ENCODE results near the gene ROR2.
A peak's percentile ranks its signal among the peaks of the same experiment; 100 is the strongest.

Gene ROR2

GRCh38 chr9:91949946-91950664, at the start of gene ROR2:
ROR2 (minus strand) TSS chr9:91950228.
- H3K4me3 ChIP-seq (IDR thresholded peaks at IDR 0.05; ENCODE audit: insufficient read depth, low read depth, low read length) = no peak within 1 kb of the TSS
- peaks cover 21% of the 10 kb centered on the region for H3K4me1 ChIP-seq (ENCODE audit: low read depth, poor library complexity, severe bottlenecking)
- H3K4me2 ChIP-seq = peak within 1 kb of the TSS; percentile 80
- TF ChIP-seq CTCF (conservative IDR thresholded peaks at IDR 0.05; ENCODE audit: low read depth, low read length) = peak; percentile 35; the same call in 1 of the 2 replicates
- H3K36me3 ChIP-seq (ENCODE audit: insufficient read depth) = no peaks in the 10 kb centered on the region
- H3K27me3 ChIP-seq (ENCODE audit: insufficient read depth, low read depth) = no peaks in the 10 kb centered on the region
- peak within 1 kb of the TSS; percentile 56 for H3K9ac ChIP-seq
- H2AFZ ChIP-seq (ENCODE audit: low read depth) = peak within 1 kb of the TSS; percentile 83
- no peak within 1 kb of the TSS for H3K27ac ChIP-seq
- peaks cover 7% of the 10 kb centered on the region; the same call in 1 of the 2 replicates for H3K79me2 ChIP-seq (ENCODE audit: insufficient read depth, low read depth)
- H4K20me1 ChIP-seq (ENCODE audit: insufficient read depth) = no peaks in the 10 kb centered on the region

GRCh38 chr9:91995000-91995655, 45.1 kb upstream of the ROR2 start:
- no peaks in the 10 kb centered on the region for H3K79me2 ChIP-seq (ENCODE audit: insufficient read depth, low read depth)
- H3K4me1 ChIP-seq (ENCODE audit: low read depth, poor library complexity, severe bottlenecking) = no peaks in the 10 kb centered on the region
- no peak overlapping the region for H3K4me3 ChIP-seq (IDR thresholded peaks at IDR 0.05; ENCODE audit: insufficient read depth, low read depth, low read length)
- no peaks in the 10 kb centered on the region for H3K27me3 ChIP-seq (ENCODE audit: insufficient read depth, low read depth)
- TF ChIP-seq CTCF (conservative IDR thresholded peaks at IDR 0.05; ENCODE audit: low read depth, low read length) = no peak
- no peaks in the 10 kb centered on the region for H4K20me1 ChIP-seq (ENCODE audit: insufficient read depth)
- H2AFZ ChIP-seq (ENCODE audit: low read depth) = no peak overlapping the region
- no peak overlapping the region for H3K9ac ChIP-seq
- H3K4me2 ChIP-seq = no peak overlapping the region
- H3K27ac ChIP-seq = no peak overlapping the region
- H3K36me3 ChIP-seq (ENCODE audit: insufficient read depth) = no peaks in the 10 kb centered on the region

- Histone ChIP-seq H3K4me2 (no peak overlapping the region), H3K36me3 (ENCODE audit: insufficient read depth) (no peaks in the 10 kb centered on the region), H3K9ac (no peak overlapping the region), H3K27ac (no peak overlapping the region), H2AFZ (ENCODE audit: low read depth) (no peak overlapping the region), H3K79me2 (ENCODE audit: insufficient read depth, low read depth) (no peaks in the 10 kb centered on the region), H4K20me1 (ENCODE audit: insufficient read depth) (no peaks in the 10 kb centered on the region), H3K4me3 (IDR thresholded peaks at IDR 0.05; ENCODE audit: insufficient read depth, low read depth, low read length) (no peak overlapping the region), H3K4me1 (ENCODE audit: low read depth, poor library complexity, severe bottlenecking) (no peaks in the 10 kb centered on the region), H3K27me3 (ENCODE audit: insufficient read depth, low read depth) (no peaks in the 10 kb centered on the region)
- no peak for TF ChIP-seq CTCF (conservative IDR thresholded peaks at IDR 0.05; ENCODE audit: low read depth, low read length)
Measured at GRCh38 chr9:91994422-91994821, 44.4 kb upstream of the ROR2 start.

GRCh38 chr9:91992461-91993041, 42.5 kb upstream of the ROR2 start:
- no peak overlapping the region for H3K9ac ChIP-seq
- TF ChIP-seq CTCF (conservative IDR thresholded peaks at IDR 0.05; ENCODE audit: low read depth, low read length) = no peak
- H3K27ac ChIP-seq = no peak overlapping the region
- H3K4me2 ChIP-seq = no peak overlapping the region
- no peak overlapping the region for H2AFZ ChIP-seq (ENCODE audit: low read depth)
- no peaks in the 10 kb centered on the region for H3K4me1 ChIP-seq (ENCODE audit: low read depth, poor library complexity, severe bottlenecking)
- H3K79me2 ChIP-seq (ENCODE audit: insufficient read depth, low read depth) = no peaks in the 10 kb centered on the region
- no peaks in the 10 kb centered on the region for H3K36me3 ChIP-seq (ENCODE audit: insufficient read depth)
- H3K4me3 ChIP-seq (IDR thresholded peaks at IDR 0.05; ENCODE audit: insufficient read depth, low read depth, low read length) = no peak overlapping the region
- H3K27me3 ChIP-seq (ENCODE audit: insufficient read depth, low read depth) = no peaks in the 10 kb centered on the region
- no peaks in the 10 kb centered on the region for H4K20me1 ChIP-seq (ENCODE audit: insufficient read depth)

Data from KMS-11 (cell line).